ENCODE data around the gene CDH4. TPM values are rescaled to one million over a fixed set of nuclear protein-coding genes. Genes with fewer than 3 reads are reported as not detected.

Gene CDH4
- total RNA-seq, 2 experiments from 2014 or later, result not detected

- Histone ChIP-seq H3K36me3 (ENCODE audit: insufficient read depth, low read length) (no peaks in the 10 kb centered on the region), H2AFZ (ENCODE audit: low read length) (no peak overlapping the region), H3K4me2 (ENCODE audit: low read length) (no peak overlapping the region), H3K27ac (ENCODE audit: low read depth, low read length, poor library complexity, severe bottlenecking) (no peak overlapping the region), H3K4me1 (ENCODE audit: insufficient read depth, low read length, poor library complexity, severe bottlenecking) (no peaks in the 10 kb centered on the region), H3K9me2 (ENCODE audit: insufficient read depth, low read length) (no peaks in the 10 kb centered on the region), H3K79me2 (ENCODE audit: insufficient read depth, low read depth, low read length) (no peaks in the 10 kb centered on the region), H4K20me1 (ENCODE audit: insufficient read depth, low read length) (no peaks in the 10 kb centered on the region), H3K9me3 (ENCODE audit: low read length) (no peaks in the 10 kb centered on the region), H3K4me3 (ENCODE audit: low read depth, low read length, poor library complexity, severe bottlenecking) (no peak overlapping the region)
- BruUV-seq (replicated peaks), result no TSS peak
- intact Hi-C loops (cut with micrococcal nuclease; ENCODE audit: unreplicated experiment), result no loop called here
- POLR2A ChIA-PET, result no interaction called here
- TF ChIP-seq, protein P1, sequence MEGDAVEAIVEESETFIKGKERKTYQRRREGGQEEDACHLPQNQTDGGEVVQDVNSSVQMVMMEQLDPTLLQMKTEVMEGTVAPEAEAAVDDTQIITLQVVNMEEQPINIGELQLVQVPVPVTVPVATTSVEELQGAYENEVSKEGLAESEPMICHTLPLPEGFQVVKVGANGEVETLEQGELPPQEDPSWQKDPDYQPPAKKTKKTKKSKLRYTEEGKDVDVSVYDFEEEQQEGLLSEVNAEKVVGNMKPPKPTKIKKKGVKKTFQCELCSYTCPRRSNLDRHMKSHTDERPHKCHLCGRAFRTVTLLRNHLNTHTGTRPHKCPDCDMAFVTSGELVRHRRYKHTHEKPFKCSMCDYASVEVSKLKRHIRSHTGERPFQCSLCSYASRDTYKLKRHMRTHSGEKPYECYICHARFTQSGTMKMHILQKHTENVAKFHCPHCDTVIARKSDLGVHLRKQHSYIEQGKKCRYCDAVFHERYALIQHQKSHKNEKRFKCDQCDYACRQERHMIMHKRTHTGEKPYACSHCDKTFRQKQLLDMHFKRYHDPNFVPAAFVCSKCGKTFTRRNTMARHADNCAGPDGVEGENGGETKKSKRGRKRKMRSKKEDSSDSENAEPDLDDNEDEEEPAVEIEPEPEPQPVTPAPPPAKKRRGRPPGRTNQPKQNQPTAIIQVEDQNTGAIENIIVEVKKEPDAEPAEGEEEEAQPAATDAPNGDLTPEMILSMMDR (conservative IDR thresholded peaks at IDR 0.05; ENCODE audit: low read length), result no peak
- TF ChIP-seq EZH2phosphoT487 (IDR thresholded peaks at IDR 0.05; ENCODE audit: borderline replicate concordance, low read depth, low read length), result no peak
- CTCF ChIA-PET (ENCODE audit: unreplicated experiment), result no interaction called here
- DNase-seq (ENCODE audit: low spot score), result no peak
Measured at GRCh38 chr20:61654726-61655125, 402.7 kb downstream of the CDH4 start.

GRCh38 chr20:61655591-61655990, 403.5 kb downstream of the CDH4 start:
- H3K9me3 ChIP-seq (ENCODE audit: low read length), result no peaks in the 10 kb centered on the region
- H3K9me2 ChIP-seq (ENCODE audit: insufficient read depth, low read length), result no peaks in the 10 kb centered on the region
- no TSS peak for BruUV-seq (replicated peaks)
- no peak for DNase-seq (ENCODE audit: low spot score)
- H3K36me3 ChIP-seq (ENCODE audit: insufficient read depth, low read length), result no peaks in the 10 kb centered on the region
- H3K79me2 ChIP-seq (ENCODE audit: insufficient read depth, low read depth, low read length), result no peaks in the 10 kb centered on the region
- no peak overlapping the region for H3K4me2 ChIP-seq (ENCODE audit: low read length)
- H3K4me1 ChIP-seq (ENCODE audit: insufficient read depth, low read length, poor library complexity, severe bottlenecking), result no peaks in the 10 kb centered on the region
- no peak overlapping the region for H3K4me3 ChIP-seq (ENCODE audit: low read depth, low read length, poor library complexity, severe bottlenecking)
- intact Hi-C loops (cut with micrococcal nuclease; ENCODE audit: unreplicated experiment), result no loop called here
- ChIA-PET CTCF (ENCODE audit: unreplicated experiment) (no interaction called here), POLR2A (no interaction called here)
- no peak overlapping the region for H3K27ac ChIP-seq (ENCODE audit: low read depth, low read length, poor library complexity, severe bottlenecking)
- no peak overlapping the region for H2AFZ ChIP-seq (ENCODE audit: low read length)
- TF ChIP-seq EZH2phosphoT487 (IDR thresholded peaks at IDR 0.05; ENCODE audit: borderline replicate concordance, low read depth, low read length), result no peak
- TF ChIP-seq, protein P1 (conservative IDR thresholded peaks at IDR 0.05; ENCODE audit: low read length), result no peak
- no peaks in the 10 kb centered on the region for H4K20me1 ChIP-seq (ENCODE audit: insufficient read depth, low read length)

GRCh38 chr20:61656198-61656597, 404.1 kb downstream of the CDH4 start:
- Histone ChIP-seq H3K9me2 (ENCODE audit: insufficient read depth, low read length) (no peaks in the 10 kb centered on the region), H2AFZ (ENCODE audit: low read length) (no peak overlapping the region), H3K4me3 (ENCODE audit: low read depth, low read length, poor library complexity, severe bottlenecking) (no peak overlapping the region), H3K36me3 (ENCODE audit: insufficient read depth, low read length) (no peaks in the 10 kb centered on the region), H3K9me3 (ENCODE audit: low read length) (no peaks in the 10 kb centered on the region), H3K27ac (ENCODE audit: low read depth, low read length, poor library complexity, severe bottlenecking) (no peak overlapping the region), H4K20me1 (ENCODE audit: insufficient read depth, low read length) (no peaks in the 10 kb centered on the region), H3K79me2 (ENCODE audit: insufficient read depth, low read depth, low read length) (no peaks in the 10 kb centered on the region), H3K4me2 (ENCODE audit: low read length) (no peak overlapping the region), H3K4me1 (ENCODE audit: insufficient read depth, low read length, poor library complexity, severe bottlenecking) (no peaks in the 10 kb centered on the region)
- TF ChIP-seq EZH2phosphoT487 (IDR thresholded peaks at IDR 0.05; ENCODE audit: borderline replicate concordance, low read depth, low read length), result no peak
- TF ChIP-seq, protein P1 (conservative IDR thresholded peaks at IDR 0.05; ENCODE audit: low read length), result no peak
- no peak for DNase-seq (ENCODE audit: low spot score)
- ChIA-PET CTCF (ENCODE audit: unreplicated experiment) (no interaction called here), POLR2A (no interaction called here)
- no TSS peak for BruUV-seq (replicated peaks)
- intact Hi-C loops (cut with micrococcal nuclease; ENCODE audit: unreplicated experiment), result no loop called here

Measured in OCI-LY7 (cell line).